K562 (cell line): ENCODE measurements around the gene TRMU. TPM values are rescaled to one million over a fixed set of nuclear protein-coding genes. Genes with fewer than 3 reads are reported as not detected.

Experiments
- ADNP ChIP-seq: fragments of 200-800 bp; sonication (Bioruptor generic); IDR thresholded peaks from 2 replicates; pipeline ENCODE4 v1.6.1; 2016; ENCODE audit warnings: missing genetic modification characterization, missing compliant biosample characterization
- ATF4 ChIP-seq: fragments of 450-650 bp; formaldehyde crosslinking; IDR thresholded peaks from 2 replicates; pipeline ENCODE4 v1.4.0; 2022; ENCODE audit warnings: mild to moderate bottlenecking, moderate library complexity
- BHLHE40 ChIP-seq: IDR thresholded peaks from 2 replicates; pipeline ENCODE4 v1.6.1; 2011; ENCODE audit warnings: low read length, improper control_type of control experiment
- C11orf30 ChIP-seq: fragments of 450-650 bp; IDR thresholded peaks from 2 replicates; pipeline ENCODE4 v1.6.1; 2016; ENCODE audit warnings: low read depth, mild to moderate bottlenecking
- EP400 ChIP-seq: fragments of 450-650 bp; IDR thresholded peaks from 2 replicates; pipeline ENCODE4 v1.6.1; 2017; ENCODE audit warnings: antibody characterized with exemption, mild to moderate bottlenecking, moderate library complexity
- HDAC8 ChIP-seq: fragments of 450-650 bp; IDR thresholded peaks from 2 replicates; pipeline ENCODE4 v1.6.1; 2016; ENCODE audit warnings: mild to moderate bottlenecking, missing genetic modification characterization, moderate library complexity, missing compliant biosample characterization
- KAT2B ChIP-seq: IDR thresholded peaks from one replicate; pipeline ENCODE4 v1.6.1; 2012; ENCODE audit warnings: low read depth, mild to moderate bottlenecking, control low read depth, inconsistent platforms, low read length, moderate library complexity
- KLF16 ChIP-seq: IDR thresholded peaks from 2 replicates; pipeline ENCODE4 v1.6.1; 2016; ENCODE audit warnings: antibody characterized with exemption
- MAFK ChIP-seq: IDR thresholded peaks from 2 replicates; pipeline ENCODE4 v1.6.1; 2011; ENCODE audit warnings: low read length, improper control_type of control experiment
- NCOA4 ChIP-seq: fragments of 450-650 bp; IDR thresholded peaks from 2 replicates; pipeline ENCODE4 v1.6.1; 2018; ENCODE audit warnings: mild to moderate bottlenecking; ENCODE audit not compliant: partially characterized antibody
- RNF219 ChIP-seq: fragments of 250-450 bp; sonication (Bioruptor Pico); IDR thresholded peaks from 2 replicates; pipeline ENCODE4 v1.5.0; 2022; ENCODE audit warnings: mild to moderate bottlenecking
- SRSF3 ChIP-seq: fragments of 200-400 bp; formaldehyde crosslinking; IDR thresholded peaks from 2 replicates; pipeline ENCODE4 v1.6.1; 2016; ENCODE audit warnings: mild to moderate bottlenecking, low read length, moderate library complexity; ENCODE audit not compliant: insufficient read depth
- ZNF586 ChIP-seq: fragments of 450-650 bp; formaldehyde crosslinking; conservative IDR thresholded peaks from 2 replicates; pipeline ENCODE4 v1.4.0; 2020; ENCODE audit warnings: mild to moderate bottlenecking, moderate library complexity
- polyA plus RNA-seq, 8 experiments: library from polyadenylated mRNA; depleted of rRNA in 4 of 8; stranded (reverse) in 5 of 8; unstranded in 3 of 8; fragments of >200 nt; fragmentation: Nextera tagmentation in 2 of 8; fragmentation: Illumina TruSeq in 1 of 8; extraction: Ambion mirVana in 2 of 8; extraction: Trizol in 1 of 8; gene quantifications; 2 replicates each; pipeline versions ENCODE4 v1.2.1 to v1.2.3, GENCODE V29; 2011 to 2014; ENCODE audit warnings: inconsistent platforms in 1 of 8, missing spikeins in 1 of 8
- total RNA-seq, 7 experiments: library from RNA; depleted of rRNA in 6 of 7; stranded (reverse); fragments of >200 nt in 6 of 7; fragmentation: Illumina TruSeq in 2 of 7; extraction: Trizol in 2 of 7; gene quantifications; 2 replicates each; pipeline versions ENCODE4 v1.2.1 to v1.2.3, GENCODE V29; 2011 to 2021; ENCODE audit warnings: low replicate concordance in 1 of 7
- TF ChIP-seq, protein P1 (sequence below): IDR thresholded peaks from 2 replicates; pipeline ENCODE4 v1.6.1; 2011; ENCODE audit warnings: borderline replicate concordance, low read depth, mild to moderate bottlenecking, moderate library complexity, low read length; ENCODE audit not compliant: insufficient read depth, poor library complexity, severe bottlenecking

Gene TRMU
- total and polyA plus RNA-seq, 9 of the 15 experiments (the other 6 are each of a cell fraction or from before 2014, with no cell fraction given) = 2.3 to 49.9 (median 35.3) TPM

DNA sequence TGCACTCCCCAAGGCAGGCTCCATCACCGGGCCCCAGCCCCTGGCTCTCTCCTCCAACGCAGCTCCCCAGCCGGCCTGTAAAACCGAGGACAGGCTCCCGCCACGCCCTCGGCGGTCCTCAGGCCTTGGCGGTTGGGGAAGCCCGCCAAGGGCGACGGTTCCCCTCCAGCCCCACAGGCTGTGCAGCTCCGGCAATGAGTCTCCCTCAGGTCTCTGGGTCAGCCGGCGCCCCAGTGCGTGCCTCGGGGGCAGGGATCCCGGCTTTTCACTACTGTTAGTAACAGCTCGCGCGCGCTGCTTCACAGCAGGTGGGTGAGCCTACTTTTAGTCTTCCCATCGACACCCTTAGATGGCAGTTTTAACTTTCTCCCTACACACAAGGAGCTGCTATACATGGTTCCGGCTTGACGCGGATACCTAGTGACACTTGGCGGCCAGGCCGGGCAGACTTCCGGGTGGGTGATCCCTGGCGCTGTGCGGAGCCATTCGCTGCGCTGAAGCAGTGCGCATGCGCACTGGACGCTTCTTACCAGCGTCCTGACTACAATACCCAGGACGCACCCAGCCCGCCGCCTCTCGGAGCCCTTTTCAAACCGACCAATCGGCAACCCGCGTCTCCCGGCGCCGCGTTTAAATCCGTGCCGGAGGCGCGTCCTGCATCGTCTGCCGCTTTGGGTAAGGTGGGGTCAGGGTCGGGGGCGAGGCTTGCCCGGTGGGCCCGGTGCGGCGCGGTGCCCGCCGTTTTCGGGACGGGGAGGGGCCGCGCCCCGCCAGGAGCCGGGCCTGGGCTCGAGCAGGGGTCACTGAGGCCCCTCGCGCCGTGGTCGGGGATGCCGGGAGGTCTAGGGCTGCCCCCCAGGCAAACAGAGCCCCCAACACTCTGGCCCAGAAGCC, 39.0 kb upstream of the TRMU start, which contains the start of gene GTSE1 (continued):
- no peak for TF ChIP-seq RNF219 (CRISPR knock-in tag)
- TF ChIP-seq BHLHE40 = no peak
- peak; percentile 86 for TF ChIP-seq EP400
- TF ChIP-seq HDAC8 (tag) = no peak
- TF ChIP-seq KAT2B = no peak
- no peak for TF ChIP-seq ADNP
- TF ChIP-seq, protein P1, sequence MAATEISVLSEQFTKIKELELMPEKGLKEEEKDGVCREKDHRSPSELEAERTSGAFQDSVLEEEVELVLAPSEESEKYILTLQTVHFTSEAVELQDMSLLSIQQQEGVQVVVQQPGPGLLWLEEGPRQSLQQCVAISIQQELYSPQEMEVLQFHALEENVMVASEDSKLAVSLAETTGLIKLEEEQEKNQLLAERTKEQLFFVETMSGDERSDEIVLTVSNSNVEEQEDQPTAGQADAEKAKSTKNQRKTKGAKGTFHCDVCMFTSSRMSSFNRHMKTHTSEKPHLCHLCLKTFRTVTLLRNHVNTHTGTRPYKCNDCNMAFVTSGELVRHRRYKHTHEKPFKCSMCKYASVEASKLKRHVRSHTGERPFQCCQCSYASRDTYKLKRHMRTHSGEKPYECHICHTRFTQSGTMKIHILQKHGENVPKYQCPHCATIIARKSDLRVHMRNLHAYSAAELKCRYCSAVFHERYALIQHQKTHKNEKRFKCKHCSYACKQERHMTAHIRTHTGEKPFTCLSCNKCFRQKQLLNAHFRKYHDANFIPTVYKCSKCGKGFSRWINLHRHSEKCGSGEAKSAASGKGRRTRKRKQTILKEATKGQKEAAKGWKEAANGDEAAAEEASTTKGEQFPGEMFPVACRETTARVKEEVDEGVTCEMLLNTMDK = no peak
- no peak for TF ChIP-seq ZNF586 (CRISPR knock-in tag)
- TF ChIP-seq C11orf30 = peak; percentile 42; the same call in 1 of the 2 replicates
- no peak for TF ChIP-seq ATF4 (CRISPR knock-in tag)
- TF ChIP-seq MAFK = no peak
- no peak for TF ChIP-seq NCOA4
- no peak for TF ChIP-seq SRSF3
- no peak for TF ChIP-seq KLF16
